Vagina (tissue), 2 donors: ENCODE results near the gene TRAPPC4. TPM values are rescaled to one million over a fixed set of nuclear protein-coding genes. Genes with fewer than 3 reads are reported as not detected.
"Not testable (repeated sequence)": the region's sequence is repeated elsewhere in the genome, so short reads cannot be mapped to it uniquely, and the experiment has no call there.

Experiments used
- DNase-seq, 2 donors: peaks; one replicate each; pipeline ENCODE4 v3.0.0-alpha.2; 2017; ENCODE audit errors: extremely low spot score in 2 of 2
- H3K27ac ChIP-seq: fragments of 200-600 bp; sonication (generic); one replicate; pipeline ENCODE4 v1.5.1; 2019
- H3K27me3 ChIP-seq: fragments of 200-600 bp; sonication (generic); one replicate; pipeline ENCODE4 v1.5.1; 2019
- H3K36me3 ChIP-seq, 2 donors: fragments of 200-600 bp; sonication (generic); one replicate each; pipeline ENCODE4 v1.5.1; 2017 to 2019
- H3K4me1 ChIP-seq: fragments of 200-600 bp; sonication (generic); one replicate; pipeline ENCODE4 v1.5.1; 2019
- H3K4me3 ChIP-seq, 2 donors: fragments of 200-600 bp; sonication (generic); 1 replicate in 1 of 2; 2 replicates in 1 of 2; pipeline ENCODE4 v1.5.1; 2016 to 2019
- H3K9me3 ChIP-seq: fragments of 200-600 bp; sonication (generic); one replicate; pipeline ENCODE4 v1.5.1; 2019
- POLR2A ChIP-seq, 2 donors: fragments of 450-650 bp; IDR thresholded peaks; one replicate each; pipeline ENCODE4 v1.6.1; 2017; ENCODE audit warnings: antibody characterized with exemption in 2 of 2, mild to moderate bottlenecking in 2 of 2, moderate library complexity in 2 of 2
- POLR2AphosphoS5 ChIP-seq, 2 donors: sonication (generic); formaldehyde crosslinking; IDR thresholded peaks; one replicate each; pipeline ENCODE4 v1.9.0; 2017; ENCODE audit warnings: antibody characterized with exemption in 2 of 2, mild to moderate bottlenecking in 2 of 2, low read depth in 1 of 2; ENCODE audit not compliant: insufficient read depth in 1 of 2
- intact Hi-C: fragments of 100-400 bp; cut with DNase I; formaldehyde crosslinking; loops from one replicate; pipeline ENCODE4 v1.15.1; 2023
- total RNA-seq: library from RNA; depleted of rRNA; stranded (reverse); fragments of >200 nt; gene quantifications from one replicate; pipeline ENCODE4 v1.2.3, GENCODE V29; 2016
- TF ChIP-seq, protein P1 (sequence below), 3 experiments: fragments of 450-650 bp in 2 of 3; fragments of 200-600 bp in 1 of 3; sonication (generic) in 1 of 3; IDR thresholded peaks; one replicate each; pipeline ENCODE4 v1.5.1; 2017 to 2019; ENCODE audit warnings: antibody characterized with exemption in 3 of 3, mild to moderate bottlenecking in 2 of 3, moderate library complexity in 2 of 3

TRAPPC4 gene, protein sequence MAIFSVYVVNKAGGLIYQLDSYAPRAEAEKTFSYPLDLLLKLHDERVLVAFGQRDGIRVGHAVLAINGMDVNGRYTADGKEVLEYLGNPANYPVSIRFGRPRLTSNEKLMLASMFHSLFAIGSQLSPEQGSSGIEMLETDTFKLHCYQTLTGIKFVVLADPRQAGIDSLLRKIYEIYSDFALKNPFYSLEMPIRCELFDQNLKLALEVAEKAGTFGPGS
- 40.0 TPM for total RNA-seq

DNA sequence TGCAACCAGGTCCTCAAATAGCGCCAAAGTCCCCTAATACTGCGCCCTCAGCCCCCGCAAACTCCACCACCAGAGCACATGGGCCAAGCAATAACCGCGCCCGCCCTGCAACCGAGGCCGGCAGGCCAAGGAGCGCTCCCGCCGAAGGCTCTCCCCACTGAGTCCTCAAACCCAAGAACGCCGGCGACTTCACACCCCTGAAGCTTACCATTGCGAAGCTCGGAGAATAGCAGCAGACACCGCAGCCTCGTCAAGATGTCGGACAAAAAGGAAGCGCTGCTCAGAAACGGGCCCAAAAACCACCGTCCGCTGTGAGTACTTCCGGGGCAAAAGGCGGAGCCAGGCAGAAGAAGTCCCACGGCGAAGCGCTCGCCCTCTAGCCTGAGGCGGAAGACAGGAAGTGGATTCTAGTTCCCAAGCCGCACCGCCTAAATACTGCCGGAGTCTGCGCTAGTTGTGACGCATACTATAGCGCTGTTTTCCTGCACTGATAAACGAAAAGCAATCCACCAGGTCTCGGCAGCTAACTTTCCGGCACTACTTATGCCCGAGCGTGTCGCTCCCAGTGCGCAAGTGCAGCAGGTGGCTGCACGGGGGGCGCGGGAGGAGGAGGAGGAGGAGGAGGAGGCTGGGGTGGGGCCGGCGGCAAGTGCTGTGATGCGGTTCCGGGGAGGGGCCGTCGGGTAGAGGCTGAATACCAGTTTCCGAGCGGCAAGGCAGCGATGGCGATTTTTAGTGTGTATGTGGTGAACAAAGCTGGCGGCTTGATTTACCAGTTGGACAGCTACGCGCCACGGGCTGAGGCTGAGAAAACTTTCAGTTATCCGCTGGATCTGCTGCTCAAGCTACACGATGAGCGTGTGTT, at the start of gene TRAPPC4, which contains the start of gene RPS25:
TSS of gene TRAPPC4 (plus strand) at position 693 of the 865 bp plus-strand sequence. CDS start at position 723, 30 bp downstream.
TSS of gene RPS25 (minus strand) at position 270 of the 865 bp plus-strand sequence. CDS start at position 211, 59 bp downstream.
- Histone ChIP-seq H3K36me3 (peaks cover 0 to 49% of the 10 kb centered on the region in 2 donors), H3K4me1 (peaks cover 53% of the 10 kb centered on the region)
- peak; percentile 90 to 91 for TF ChIP-seq POLR2AphosphoS5 (IDR thresholded peaks at IDR 0.05; ENCODE audit: insufficient read depth in 1 of 2, low read depth in 1 of 2)
- peak in 1 of 2 donors; percentile 68 for TF ChIP-seq POLR2A (IDR thresholded peaks at IDR 0.05)
- TF ChIP-seq, protein P1, sequence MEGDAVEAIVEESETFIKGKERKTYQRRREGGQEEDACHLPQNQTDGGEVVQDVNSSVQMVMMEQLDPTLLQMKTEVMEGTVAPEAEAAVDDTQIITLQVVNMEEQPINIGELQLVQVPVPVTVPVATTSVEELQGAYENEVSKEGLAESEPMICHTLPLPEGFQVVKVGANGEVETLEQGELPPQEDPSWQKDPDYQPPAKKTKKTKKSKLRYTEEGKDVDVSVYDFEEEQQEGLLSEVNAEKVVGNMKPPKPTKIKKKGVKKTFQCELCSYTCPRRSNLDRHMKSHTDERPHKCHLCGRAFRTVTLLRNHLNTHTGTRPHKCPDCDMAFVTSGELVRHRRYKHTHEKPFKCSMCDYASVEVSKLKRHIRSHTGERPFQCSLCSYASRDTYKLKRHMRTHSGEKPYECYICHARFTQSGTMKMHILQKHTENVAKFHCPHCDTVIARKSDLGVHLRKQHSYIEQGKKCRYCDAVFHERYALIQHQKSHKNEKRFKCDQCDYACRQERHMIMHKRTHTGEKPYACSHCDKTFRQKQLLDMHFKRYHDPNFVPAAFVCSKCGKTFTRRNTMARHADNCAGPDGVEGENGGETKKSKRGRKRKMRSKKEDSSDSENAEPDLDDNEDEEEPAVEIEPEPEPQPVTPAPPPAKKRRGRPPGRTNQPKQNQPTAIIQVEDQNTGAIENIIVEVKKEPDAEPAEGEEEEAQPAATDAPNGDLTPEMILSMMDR (IDR thresholded peaks at IDR 0.05): no peak

DNA sequence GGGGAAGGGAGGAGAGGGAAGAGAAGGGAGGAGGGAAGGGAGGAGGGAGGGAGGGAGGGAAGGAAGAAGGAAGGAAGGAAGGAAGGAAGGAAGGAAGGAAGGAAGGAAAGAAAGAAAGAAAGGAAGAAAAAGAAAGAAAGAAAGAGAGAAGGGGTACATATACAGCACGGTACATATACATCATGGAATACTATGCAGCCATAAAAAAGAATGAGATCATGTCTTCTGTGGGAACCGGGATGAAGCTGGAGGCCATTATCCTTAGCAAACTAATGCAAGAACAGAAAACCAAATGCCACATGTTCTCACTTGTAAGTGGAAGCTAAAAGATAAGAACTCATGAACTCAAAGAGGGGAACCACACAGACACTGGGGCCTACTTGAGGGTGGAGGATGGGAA, 49.1 kb upstream of the TRAPPC4 start:
- H3K4me3 ChIP-seq, H3K36me3 ChIP-seq, DNase-seq, H3K4me1 ChIP-seq, H3K9me3 ChIP-seq, H3K27me3 ChIP-seq, intact Hi-C loops, H3K27ac ChIP-seq: not testable (repeated sequence)

More for the DNA sequence above, at the start of gene TRAPPC4, which contains the start of gene RPS25:
- Histone ChIP-seq H3K27me3 (no peaks in the 10 kb centered on the region), H3K27ac (peak within 1 kb of the TSS; percentile 89), H3K9me3 (no peaks in the 10 kb centered on the region), H3K4me3 (peak within 1 kb of the TSS; percentile 82 to 94)
- intact Hi-C loops: loop anchor here (1.0 kb wide), 1 partner anchor 64 kb away; no protein-coding TSS in a partner anchor
- peak in 1 of 2 donors; percentile 97 for DNase-seq

DNA sequence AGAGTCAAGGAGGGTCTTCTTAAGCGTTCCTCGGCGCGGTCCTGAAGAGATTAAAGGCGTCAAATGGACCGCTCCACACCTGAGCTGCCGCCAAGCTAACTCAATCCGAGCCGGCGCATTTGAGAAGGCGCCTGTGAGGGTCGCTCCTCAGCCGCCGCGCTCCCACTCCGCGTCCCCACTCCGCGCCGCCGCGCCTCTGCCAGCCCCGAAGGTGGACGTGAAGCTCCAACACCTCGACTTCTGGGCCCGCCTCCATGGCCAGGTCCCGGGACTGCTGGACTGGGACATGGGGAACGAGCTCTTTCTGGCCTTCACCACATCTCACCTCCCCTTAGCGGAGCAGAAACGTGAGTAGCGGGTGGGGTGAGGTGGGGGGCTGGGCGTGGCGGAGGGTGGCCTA, 46.9 kb upstream of the TRAPPC4 start, which contains the start of gene FOXR1:
TSS of gene FOXR1 (plus strand) at position 116 of the 400 bp plus-strand sequence. CDS start at position 287, 171 bp downstream.
- Histone ChIP-seq H3K27me3 (no peaks in the 10 kb centered on the region), H3K4me3 (no peak within 1 kb of the TSS), H3K36me3 (no peaks in the 10 kb centered on the region), H3K9me3 (no peaks in the 10 kb centered on the region), H3K27ac (no peak within 1 kb of the TSS), H3K4me1 (no peaks in the 10 kb centered on the region)
- TF ChIP-seq, protein P1 (IDR thresholded peaks at IDR 0.05): no peak
- no peak for TF ChIP-seq POLR2A (IDR thresholded peaks at IDR 0.05)
- no peak for TF ChIP-seq POLR2AphosphoS5 (IDR thresholded peaks at IDR 0.05; ENCODE audit: insufficient read depth in 1 of 2, low read depth in 1 of 2)
- intact Hi-C loops: no loop called here
- no peak for DNase-seq

DNA sequence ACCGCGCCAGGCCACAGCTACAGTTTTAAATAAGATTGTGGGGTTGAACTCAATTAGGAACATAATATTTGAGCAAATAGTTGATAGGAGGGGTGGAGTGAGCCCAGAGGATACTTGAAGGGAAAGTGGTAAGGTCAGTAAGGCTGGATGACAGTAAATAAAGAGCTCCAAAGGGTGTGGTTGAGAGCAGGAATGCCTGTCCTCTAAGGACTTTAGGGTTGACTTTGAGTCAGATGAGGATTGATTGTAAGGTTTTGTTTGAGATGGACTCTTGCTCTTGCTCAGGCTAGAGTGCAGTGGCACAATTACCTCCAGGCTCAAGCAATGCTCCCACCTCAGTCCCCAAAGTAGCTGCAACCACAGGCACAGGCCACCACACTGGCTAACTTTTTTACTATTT, 44.6 kb upstream of the TRAPPC4 start:
- H3K27ac ChIP-seq: no peak overlapping the region
- no peaks in the 10 kb centered on the region for H3K36me3 ChIP-seq
- no peaks in the 10 kb centered on the region for H3K27me3 ChIP-seq
- no peaks in the 10 kb centered on the region for H3K9me3 ChIP-seq
- H3K4me1 ChIP-seq: no peaks in the 10 kb centered on the region
- no peak overlapping the region for H3K4me3 ChIP-seq
- intact Hi-C loops: no loop called here
- TF ChIP-seq, protein P1 (IDR thresholded peaks at IDR 0.05): no peak
- TF ChIP-seq POLR2AphosphoS5 (IDR thresholded peaks at IDR 0.05; ENCODE audit: insufficient read depth in 1 of 2, low read depth in 1 of 2): no peak
- DNase-seq: no peak

DNA sequence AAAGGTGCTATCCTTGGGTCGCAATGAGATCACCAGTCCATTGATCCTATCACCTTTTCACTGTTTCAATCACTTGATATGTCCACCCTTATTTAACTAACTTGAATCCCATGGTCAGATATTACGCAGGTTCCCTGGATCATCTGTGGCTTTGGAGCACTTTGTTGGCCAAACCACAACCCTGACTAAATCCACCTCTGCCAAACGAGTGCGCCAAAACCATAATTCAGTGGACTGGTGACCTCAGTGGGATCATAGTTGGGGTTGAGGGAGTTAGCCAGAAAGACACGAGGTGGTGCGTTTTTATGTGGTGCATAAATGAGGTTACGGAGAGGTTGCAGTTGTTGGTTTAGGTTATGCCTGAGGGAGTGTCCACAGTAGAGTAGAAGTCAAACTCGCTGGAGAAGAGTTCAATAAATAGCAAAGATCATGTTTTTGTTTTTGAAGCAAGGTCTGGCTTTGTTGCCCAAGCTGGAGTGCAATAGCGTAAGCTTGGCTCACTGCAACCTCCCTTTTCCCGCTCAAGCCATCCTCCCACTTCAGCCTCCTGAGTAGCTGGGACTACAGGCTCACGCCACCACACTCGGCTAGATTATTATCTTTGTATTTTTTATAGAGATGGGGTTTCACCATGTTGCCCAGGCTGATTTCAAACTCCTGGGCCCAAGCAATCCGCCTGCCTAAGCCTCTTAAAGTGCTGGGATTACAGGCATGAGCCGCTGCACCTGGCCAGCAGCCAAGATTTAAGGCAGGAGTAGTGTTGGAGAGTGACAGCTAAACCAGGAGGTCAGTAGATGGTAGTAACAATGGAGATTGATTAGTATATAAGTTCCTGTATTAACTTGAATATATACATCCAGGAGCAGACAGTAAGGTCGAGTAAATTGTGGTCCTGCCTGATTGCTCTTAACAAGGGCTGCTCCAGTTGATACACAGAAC, 42.5 kb upstream of the TRAPPC4 start:
- intact Hi-C loops: no loop called here
- Histone ChIP-seq H3K9me3 (no peaks in the 10 kb centered on the region), H3K27ac (no peak overlapping the region), H3K36me3 (no peaks in the 10 kb centered on the region), H3K27me3 (no peaks in the 10 kb centered on the region), H3K4me1 (no peaks in the 10 kb centered on the region), H3K4me3 (no peak overlapping the region)
- TF ChIP-seq, protein P1 (IDR thresholded peaks at IDR 0.05): no peak
- TF ChIP-seq POLR2A (IDR thresholded peaks at IDR 0.05) (no peak), POLR2AphosphoS5 (IDR thresholded peaks at IDR 0.05; ENCODE audit: insufficient read depth in 1 of 2, low read depth in 1 of 2) (no peak)
- DNase-seq: no peak
